HG03045 (cell line): ENCODE measurements around the gene GP1BB.

Experiments used
- ATAC-seq: cut with Tn5 transposase; IDR thresholded peaks from one replicate; pipeline ENCODE4 v1.9.1; 2021; ENCODE audit warnings: mild to moderate bottlenecking, moderate library complexity; ENCODE audit not compliant: unreplicated experiment

GP1BB gene

DNA sequence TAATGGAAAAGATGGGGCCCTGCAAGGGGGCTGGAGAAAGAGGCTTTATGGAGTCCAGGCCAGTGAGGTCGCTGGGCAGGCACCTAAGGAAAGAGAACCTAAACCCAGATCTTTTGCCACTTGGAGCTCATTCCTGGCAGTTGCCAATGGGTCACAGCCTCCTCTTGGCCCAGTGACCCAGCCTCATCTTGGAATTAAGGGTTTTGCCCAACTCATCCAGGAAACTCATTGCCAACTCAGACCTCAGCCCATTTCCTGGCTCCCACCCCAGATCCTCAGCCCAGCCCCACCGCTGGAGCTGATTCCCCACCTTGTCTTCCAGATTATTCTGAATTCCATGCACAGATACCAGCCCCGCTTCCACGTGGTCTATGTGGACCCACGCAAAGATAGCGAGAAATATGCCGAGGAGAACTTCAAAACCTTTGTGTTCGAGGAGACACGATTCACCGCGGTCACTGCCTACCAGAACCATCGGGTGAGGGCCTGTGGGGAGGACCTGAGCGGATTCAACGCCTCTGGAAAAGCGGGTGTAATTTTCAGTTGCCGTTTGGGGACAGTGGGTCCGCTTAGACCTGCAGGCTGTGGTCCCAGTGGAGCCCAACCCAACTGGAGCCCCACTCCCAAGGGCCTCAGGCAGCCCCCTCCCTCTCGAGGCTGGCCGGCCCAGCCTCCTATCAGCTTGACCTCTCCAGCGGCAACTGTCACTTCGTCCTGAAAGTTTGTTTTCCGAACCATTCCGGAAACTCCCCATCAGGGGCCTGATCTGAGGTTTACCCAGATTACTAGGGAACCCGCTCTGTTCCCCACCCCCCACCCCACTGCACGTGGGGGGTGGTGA is 41.5 kb downstream of the GP1BB start:
- no peak for ATAC-seq

DNA sequence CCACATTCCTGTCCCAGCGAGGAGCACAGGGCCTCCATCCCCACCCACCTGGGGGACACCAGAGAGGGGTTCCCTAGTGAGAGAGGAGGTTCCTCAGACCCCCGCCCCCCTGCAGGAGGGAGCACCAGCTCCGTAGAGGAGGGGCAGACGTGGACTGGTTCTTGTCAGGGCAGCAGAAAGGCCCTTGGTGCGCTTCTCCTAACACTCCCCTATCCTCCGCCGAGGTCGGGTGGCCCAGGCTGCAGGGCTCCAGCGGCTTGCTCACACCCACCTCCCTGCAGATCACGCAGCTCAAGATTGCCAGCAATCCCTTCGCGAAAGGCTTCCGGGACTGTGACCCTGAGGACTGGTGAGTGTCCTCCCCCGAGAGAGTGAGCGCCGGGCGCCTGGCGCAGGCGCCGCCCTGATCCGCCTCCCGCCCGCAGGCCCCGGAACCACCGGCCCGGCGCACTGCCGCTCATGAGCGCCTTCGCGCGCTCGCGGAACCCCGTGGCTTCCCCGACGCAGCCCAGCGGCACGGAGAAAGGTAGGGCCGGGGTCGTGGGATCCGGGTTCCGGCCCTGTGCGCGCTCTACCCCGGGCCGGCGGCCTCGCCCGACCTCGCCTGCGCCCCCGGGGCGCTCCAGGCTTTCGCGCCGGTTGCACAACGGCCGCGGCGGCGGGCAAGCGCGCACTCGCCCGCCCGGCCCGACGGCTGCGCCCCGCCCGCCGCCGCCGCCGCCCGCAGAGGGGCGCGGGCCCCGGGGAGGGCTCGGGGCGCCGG is 42.3 kb downstream of the GP1BB start:
- no peak for ATAC-seq

DNA sequence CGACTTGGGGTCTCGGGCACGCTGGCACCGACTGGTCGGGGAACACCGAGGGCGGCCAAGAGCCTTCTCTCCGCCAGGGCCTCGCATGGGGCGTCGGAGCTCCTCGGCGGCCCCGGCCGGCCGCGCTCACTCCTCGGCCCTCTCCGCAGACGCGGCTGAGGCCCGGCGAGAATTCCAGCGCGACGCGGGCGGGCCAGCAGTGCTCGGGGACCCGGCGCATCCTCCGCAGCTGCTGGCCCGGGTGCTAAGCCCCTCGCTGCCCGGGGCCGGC is 42.8 kb downstream of the GP1BB start:
- ATAC-seq, result no peak

DNA sequence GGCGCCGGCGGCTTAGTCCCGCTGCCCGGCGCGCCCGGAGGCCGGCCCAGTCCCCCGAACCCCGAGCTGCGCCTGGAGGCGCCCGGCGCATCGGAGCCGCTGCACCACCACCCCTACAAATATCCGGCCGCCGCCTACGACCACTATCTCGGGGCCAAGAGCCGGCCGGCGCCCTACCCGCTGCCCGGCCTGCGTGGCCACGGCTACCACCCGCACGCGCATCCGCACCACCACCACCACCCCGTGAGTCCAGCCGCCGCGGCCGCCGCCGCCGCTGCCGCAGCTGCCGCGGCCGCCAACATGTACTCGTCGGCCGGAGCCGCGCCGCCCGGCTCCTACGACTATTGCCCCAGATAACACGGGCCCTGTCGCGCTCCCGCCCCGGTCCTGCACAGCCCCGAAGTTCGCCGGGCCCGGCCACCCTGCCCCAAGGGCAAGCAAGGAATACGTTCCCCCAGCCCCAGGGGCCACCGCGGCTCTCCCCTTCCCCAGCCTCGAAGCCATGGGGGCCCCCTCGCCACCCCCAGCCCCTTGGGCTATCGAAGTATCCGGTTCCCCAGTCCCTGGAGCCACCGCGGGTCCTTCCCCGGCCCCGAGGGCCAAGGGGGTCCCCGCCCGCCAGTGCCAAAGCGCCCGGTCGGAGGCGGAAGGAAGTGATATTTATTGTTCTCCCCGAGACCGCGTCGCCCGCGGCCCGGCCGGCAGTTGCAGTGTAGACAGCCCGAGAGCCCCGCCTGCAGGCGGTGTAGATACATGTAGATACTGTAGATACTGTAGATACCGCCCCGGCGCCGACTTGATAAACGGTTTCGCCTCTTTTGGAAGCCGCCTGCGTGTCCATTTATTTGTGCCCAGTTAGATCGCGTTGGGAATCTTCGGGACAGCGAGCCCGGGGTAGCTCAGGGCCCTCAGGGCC is 43.4 kb downstream of the GP1BB start:
- ATAC-seq, result no peak

DNA sequence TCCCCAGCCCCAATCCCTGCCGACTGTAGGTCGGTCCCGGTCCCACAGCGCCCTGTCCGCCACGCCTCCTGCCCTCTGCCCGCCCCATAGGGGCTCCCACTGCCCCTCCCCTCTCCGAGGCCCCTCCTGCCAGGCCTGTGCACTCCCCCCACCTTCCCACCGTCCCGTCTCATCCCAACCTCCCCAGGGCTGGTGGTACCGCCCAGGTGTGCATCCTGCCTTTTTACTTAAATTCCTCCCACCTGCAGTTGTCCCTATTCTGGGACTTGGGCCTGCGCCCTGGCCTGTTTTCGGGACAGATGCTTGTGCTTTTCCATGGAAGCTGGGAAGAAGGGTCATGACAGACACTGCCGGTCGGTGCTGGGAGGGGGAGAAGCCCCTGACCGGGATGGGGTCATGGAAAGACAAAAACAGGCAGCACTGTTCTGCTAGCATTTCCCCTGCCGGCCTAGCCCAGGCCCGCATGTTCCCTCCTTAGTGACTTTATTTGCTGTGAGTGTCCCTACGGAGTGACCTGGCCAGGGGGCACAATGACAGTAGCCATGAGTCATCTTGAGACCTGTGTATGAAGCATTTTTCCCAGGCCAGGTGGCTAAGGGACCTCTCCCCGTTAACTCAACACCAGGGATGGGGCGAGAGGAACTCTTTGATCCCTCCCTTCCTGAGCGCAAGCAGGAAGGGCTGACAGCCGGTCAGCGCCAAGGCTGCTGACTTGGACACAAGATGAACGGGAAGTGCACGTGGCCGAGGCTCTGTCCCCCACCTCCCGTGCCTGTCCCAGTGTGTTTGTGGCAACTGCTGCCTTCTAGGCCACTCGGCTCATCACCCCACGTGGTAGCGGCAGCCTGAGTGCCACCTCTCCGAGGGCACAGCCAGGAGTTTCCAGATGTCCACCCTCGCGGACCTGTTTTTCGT is 44.3 kb downstream of the GP1BB start:
- ATAC-seq, result no peak

DNA sequence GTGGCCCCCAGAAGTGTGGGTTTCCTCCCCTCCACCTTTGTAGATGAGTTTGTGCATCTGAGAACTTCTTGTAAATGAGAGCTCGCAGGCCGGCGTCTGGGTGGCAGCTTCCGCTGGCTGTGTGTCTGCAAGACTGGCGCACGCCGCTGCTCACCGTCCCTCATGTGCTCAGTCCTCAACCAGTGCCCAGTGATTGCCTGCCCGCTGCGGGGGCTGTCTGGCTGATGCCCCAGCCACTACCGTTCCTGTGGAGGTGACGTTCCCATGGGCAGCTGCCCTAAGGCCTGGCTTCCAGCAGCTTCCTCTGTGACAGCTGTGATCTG is 46.0 kb downstream of the GP1BB start:
- ATAC-seq, result no peak

DNA sequence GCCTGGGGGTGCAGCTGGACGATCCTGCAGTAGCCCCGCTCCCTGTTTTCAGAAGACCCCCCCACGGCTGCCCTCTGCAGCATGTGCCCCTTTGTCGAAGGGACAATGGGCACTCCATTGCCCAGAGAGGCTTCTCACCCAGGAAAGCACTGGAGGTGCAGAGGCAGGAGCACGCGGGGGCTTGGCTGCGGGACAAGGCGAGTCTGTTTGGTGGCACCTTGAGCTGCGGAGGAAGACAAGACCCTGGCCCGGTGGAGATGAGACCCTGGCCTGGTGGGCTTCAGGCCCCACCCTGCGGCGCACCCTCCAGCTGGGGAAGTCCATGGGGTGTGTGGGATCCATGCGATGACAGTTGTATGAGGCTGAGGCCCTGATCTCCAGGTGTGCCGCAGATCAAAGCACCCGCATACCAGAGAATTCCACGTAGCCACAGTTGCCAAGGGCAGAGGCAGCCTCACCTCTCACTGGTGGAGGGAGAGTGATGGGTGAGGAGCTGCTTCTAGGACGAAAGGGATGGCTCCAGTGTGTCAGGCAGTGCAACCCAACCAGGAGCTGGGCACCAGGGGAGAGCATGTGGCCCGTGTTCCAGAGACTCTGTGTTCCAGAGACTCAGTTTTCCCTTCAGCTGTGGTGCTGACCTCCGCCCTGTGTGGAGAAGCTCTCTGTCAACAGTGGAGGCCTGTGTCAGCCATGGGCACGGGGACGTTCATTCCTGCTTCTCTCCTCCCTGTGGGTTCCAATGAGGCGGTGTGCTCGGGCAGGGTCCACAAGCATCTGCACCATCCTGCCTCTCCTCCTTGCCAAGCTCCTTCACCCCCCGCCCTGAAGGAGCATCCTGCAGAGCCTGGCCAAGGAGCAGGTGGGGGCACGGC is 47.2 kb downstream of the GP1BB start:
- ATAC-seq, result no peak

DNA sequence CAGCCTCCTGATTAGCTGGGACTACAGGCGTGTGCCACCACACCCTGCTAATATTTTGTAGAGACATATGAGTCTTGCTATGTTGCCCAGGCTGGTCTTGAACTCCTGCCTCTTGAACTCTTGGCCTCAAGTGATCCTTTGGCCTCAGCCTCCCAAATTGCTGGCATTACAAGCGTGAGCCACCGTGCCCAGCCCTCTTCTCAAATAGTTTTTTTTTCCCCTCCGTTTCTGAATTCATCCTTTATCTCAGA is 49.0 kb downstream of the GP1BB start:
- no peak for ATAC-seq

DNA sequence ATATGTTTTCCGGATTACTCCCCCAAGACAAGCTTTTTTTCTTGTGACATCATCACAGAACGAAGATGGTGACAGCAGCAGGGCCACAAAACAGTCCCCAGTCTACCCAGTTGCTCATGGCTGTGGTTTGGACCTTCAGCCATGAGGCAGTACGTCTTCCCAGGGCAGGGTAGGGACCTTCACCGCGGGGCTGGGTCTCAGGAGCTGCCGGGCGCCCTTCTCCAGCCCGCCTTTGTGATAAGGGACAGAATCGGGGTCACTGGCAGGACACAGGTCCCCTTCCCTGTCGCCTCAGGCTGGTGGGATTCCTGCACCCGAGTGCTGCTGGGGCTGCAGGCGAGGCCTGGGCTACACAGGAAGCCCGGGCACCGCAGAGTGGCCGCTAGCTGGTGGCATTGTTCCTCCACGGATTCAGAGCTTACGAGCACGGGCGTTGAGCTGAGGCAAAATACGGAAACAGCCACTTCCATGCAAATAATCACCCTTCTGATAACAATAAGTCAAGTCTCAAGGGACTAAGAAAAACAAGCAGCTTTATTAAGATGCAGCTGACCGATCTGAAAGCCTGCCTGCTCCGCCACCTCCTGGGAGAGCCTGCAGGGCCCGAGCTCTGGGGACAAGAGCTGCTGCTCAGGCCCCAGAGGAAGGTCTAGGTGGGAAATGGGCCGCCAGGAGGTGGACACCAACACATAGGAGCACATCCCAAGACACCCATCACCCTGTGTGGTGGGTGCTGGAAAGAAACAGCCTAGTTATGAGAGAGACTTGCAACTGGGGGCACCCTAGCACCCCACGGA is 49.5 kb downstream of the GP1BB start:
- ATAC-seq, result no peak

DNA sequence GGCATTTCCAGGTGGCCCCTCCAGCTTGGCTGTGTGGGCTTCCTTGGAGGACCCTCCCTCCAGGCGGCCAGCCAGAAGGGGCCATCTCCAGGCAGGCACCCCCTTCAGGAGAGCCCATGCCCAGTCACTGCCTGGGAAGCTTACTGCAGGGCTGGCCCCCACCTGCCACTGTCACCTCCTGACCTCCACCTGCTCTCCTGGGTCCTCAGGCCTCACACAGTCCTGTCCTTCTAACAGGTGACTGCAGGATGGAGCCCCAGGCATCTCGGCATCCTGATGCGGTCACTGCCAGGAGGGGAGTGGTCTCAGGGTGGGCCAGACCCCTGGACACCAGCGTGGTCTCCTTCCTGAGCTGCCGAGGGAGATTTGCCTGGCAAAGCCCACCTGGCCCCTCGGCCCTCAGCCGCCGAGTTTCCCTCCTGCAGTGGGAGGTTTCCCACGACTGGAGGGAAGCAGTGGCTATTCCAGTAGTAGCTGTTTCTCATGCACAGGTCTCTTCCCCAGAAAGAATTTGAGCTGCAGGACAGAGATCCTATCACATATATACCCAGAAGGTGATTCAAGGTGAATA is 50.2 kb downstream of the GP1BB start:
- ATAC-seq, result no peak
